GM12865 (cell line): ENCODE measurements around the gene KRT23.

ENCODE experiments used
- DNase-seq: peaks from one replicate; pipeline ENCODE4 v3.0.0; 2010; ENCODE audit warnings: low read depth
- H3K4me3 ChIP-seq: 2 replicates; pipeline ENCODE4 v1.5.1; 2011; ENCODE audit warnings: mild to moderate bottlenecking, low read depth, low read length, control low read depth
- CTCF ChIP-seq: IDR thresholded peaks from 2 replicates; pipeline ENCODE4 v1.5.1; 2011; ENCODE audit warnings: low read length, control low read depth, low read depth, inconsistent platforms; ENCODE audit not compliant: insufficient read depth; ENCODE audit errors: missing control alignments

KRT23 gene

GRCh38 chr17:40914075-40914855 lies 23.2 kb downstream of the KRT23 start:
- DNase-seq: no peak
- no peak overlapping the region for H3K4me3 ChIP-seq
- TF ChIP-seq CTCF: no peak

GRCh38 chr17:40912486-40913210 lies 24.8 kb downstream of the KRT23 start:
- no peak for TF ChIP-seq CTCF
- H3K4me3 ChIP-seq: no peak overlapping the region
- DNase-seq: no peak

- no peak for TF ChIP-seq CTCF
- no peak overlapping the region for H3K4me3 ChIP-seq
- no peak for DNase-seq
Measured at GRCh38 chr17:40910441-40910841, 27.0 kb downstream of the KRT23 start.

GRCh38 chr17:40909755-40910154 lies 27.7 kb downstream of the KRT23 start:
- TF ChIP-seq CTCF: no peak
- no peak for DNase-seq

GRCh38 chr17:40909351-40909750 lies 28.1 kb downstream of the KRT23 start:
- DNase-seq: peak; percentile 66
- H3K4me3 ChIP-seq: no peak overlapping the region
- peak; percentile 68 for TF ChIP-seq CTCF

More at GRCh38 chr17:40909755-40910154, 27.7 kb downstream of the KRT23 start:
- no peak overlapping the region for H3K4me3 ChIP-seq

GRCh38 chr17:40906613-40907012 lies 30.8 kb downstream of the KRT23 start:
- no peak for DNase-seq
- no peak for TF ChIP-seq CTCF
- no peak overlapping the region for H3K4me3 ChIP-seq

GRCh38 chr17:40905370-40905769 lies 32.1 kb downstream of the KRT23 start:
- no peak overlapping the region for H3K4me3 ChIP-seq
- TF ChIP-seq CTCF: no peak
- no peak for DNase-seq
